Suprapubic skin (tissue), 4 donors: Measurements from ENCODE around the gene AFAP1L2. TPM values are rescaled to one million over a fixed set of nuclear protein-coding genes. Genes with fewer than 3 reads are reported as not detected.

Source experiments
- DNase-seq, 2 donors: peaks; one replicate each; pipeline ENCODE4 v3.0.0-alpha.2; 2019; ENCODE audit warnings: low spot score in 2 of 2
- H3K27ac ChIP-seq: fragments of 200-600 bp; sonication (generic); one replicate; pipeline ENCODE4 v1.5.1; 2019
- H3K27me3 ChIP-seq: fragments of 200-600 bp; sonication (generic); one replicate; pipeline ENCODE4 v1.5.1; 2019
- H3K36me3 ChIP-seq: fragments of 200-600 bp; sonication (generic); one replicate; pipeline ENCODE4 v1.5.1; 2019
- H3K4me1 ChIP-seq: fragments of 200-600 bp; sonication (generic); one replicate; pipeline ENCODE4 v1.5.1; 2019
- H3K4me3 ChIP-seq: fragments of 200-600 bp; sonication (generic); one replicate; pipeline ENCODE4 v1.5.1; 2019; ENCODE audit warnings: mild to moderate bottlenecking
- H3K9me3 ChIP-seq: fragments of 200-600 bp; sonication (generic); one replicate; pipeline ENCODE4 v1.5.1; 2019
- CTCF ChIP-seq, 2 donors: fragments of 200-600 bp in 1 of 2; fragments of 450-650 bp in 1 of 2; sonication (generic) in 1 of 2; IDR thresholded peaks; one replicate each; pipeline ENCODE4 v1.5.1; 2016 to 2019; ENCODE audit warnings: antibody characterized with exemption in 2 of 2, mild to moderate bottlenecking in 1 of 2, moderate library complexity in 1 of 2
- EP300 ChIP-seq: sonication (generic); formaldehyde crosslinking; IDR thresholded peaks from one replicate; pipeline ENCODE4 v1.6.1; 2017; ENCODE audit warnings: antibody characterized with exemption
- POLR2A ChIP-seq, 2 donors: fragments of 450-650 bp; IDR thresholded peaks; one replicate each; pipeline ENCODE4 v1.6.1; 2017; ENCODE audit warnings: antibody characterized with exemption in 2 of 2, mild to moderate bottlenecking in 2 of 2, moderate library complexity in 2 of 2
- POLR2AphosphoS5 ChIP-seq, 3 donors: sonication (generic); formaldehyde crosslinking; IDR thresholded peaks; one replicate each; pipeline ENCODE4 v1.6.1; 2017; ENCODE audit warnings: antibody characterized with exemption in 3 of 3
- WGBS: methylation state at CpG from one replicate; pipeline ENCODE4 v1.1.5; 2018; 5-methylcytosine and 5-hydroxymethylcytosine counted together
- total RNA-seq, 4 donors: library from RNA; depleted of rRNA; stranded (reverse); fragments of >200 nt; gene quantifications; one replicate each; pipeline ENCODE4 v1.1.0, GENCODE V29; 2016

AFAP1L2 gene
- total RNA-seq, 4 donors from 2014 or later = 10.8 to 32.0 (median 15.7) TPM

GRCh38 chr10:114386452-114386851, 17.9 kb downstream of the AFAP1L2 start:
- no peaks in the 10 kb centered on the region for H3K27me3 ChIP-seq
- 75% methylated on average over 5 of the region's 6 CpGs for WGBS
- H3K36me3 ChIP-seq = no peaks in the 10 kb centered on the region
- H3K4me3 ChIP-seq = no peak overlapping the region
- TF ChIP-seq EP300 (no peak), POLR2AphosphoS5 (IDR thresholded peaks at IDR 0.05) (no peak), CTCF (IDR thresholded peaks at IDR 0.05) (no peak), POLR2A (IDR thresholded peaks at IDR 0.05) (no peak)
- no peaks in the 10 kb centered on the region for H3K9me3 ChIP-seq
- no peak for DNase-seq
- H3K4me1 ChIP-seq = peaks cover 9% of the 10 kb centered on the region
- H3K27ac ChIP-seq = no peak overlapping the region

GRCh38 chr10:114385557-114385956, 18.7 kb downstream of the AFAP1L2 start:
- TF ChIP-seq EP300 = no peak
- no peaks in the 10 kb centered on the region for H3K27me3 ChIP-seq
- 65% methylated on average over 3 of the region's 3 CpGs for WGBS
- no peak overlapping the region for H3K4me3 ChIP-seq
- H3K36me3 ChIP-seq = no peaks in the 10 kb centered on the region
- H3K4me1 ChIP-seq = peaks cover 9% of the 10 kb centered on the region
- no peak overlapping the region for H3K27ac ChIP-seq
- no peak for DNase-seq
- no peaks in the 10 kb centered on the region for H3K9me3 ChIP-seq

DNA sequence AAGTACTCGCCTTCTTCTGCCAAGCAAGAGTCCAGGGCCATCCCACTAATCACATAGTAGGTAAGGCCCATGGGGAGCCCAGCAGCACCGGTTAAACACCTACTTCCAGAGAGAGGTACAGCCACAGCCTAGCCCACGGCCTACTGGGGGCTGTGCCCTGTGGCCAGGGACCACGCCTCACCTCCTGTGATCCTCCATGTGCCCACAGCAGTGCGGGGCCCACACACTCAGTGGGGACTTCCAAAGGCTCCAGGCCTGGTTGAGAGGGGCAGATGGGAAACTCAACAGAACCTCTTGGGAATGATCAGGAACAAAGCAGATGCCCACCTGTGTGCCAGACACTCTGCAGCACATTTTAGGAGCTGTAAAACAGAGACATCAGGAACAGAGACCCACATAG, 19.7 kb downstream of the AFAP1L2 start:
- Histone ChIP-seq H3K4me1 (peaks cover 16% of the 10 kb centered on the region), H3K27me3 (no peaks in the 10 kb centered on the region), H3K9me3 (no peaks in the 10 kb centered on the region), H3K36me3 (no peaks in the 10 kb centered on the region), H3K4me3 (no peak overlapping the region), H3K27ac (no peak overlapping the region)
- 63% methylated on average over 5 of the region's 5 CpGs for WGBS
- TF ChIP-seq CTCF (IDR thresholded peaks at IDR 0.05) (no peak), POLR2A (IDR thresholded peaks at IDR 0.05) (no peak), POLR2AphosphoS5 (IDR thresholded peaks at IDR 0.05) (no peak), EP300 (no peak)
- no peak for DNase-seq

DNA sequence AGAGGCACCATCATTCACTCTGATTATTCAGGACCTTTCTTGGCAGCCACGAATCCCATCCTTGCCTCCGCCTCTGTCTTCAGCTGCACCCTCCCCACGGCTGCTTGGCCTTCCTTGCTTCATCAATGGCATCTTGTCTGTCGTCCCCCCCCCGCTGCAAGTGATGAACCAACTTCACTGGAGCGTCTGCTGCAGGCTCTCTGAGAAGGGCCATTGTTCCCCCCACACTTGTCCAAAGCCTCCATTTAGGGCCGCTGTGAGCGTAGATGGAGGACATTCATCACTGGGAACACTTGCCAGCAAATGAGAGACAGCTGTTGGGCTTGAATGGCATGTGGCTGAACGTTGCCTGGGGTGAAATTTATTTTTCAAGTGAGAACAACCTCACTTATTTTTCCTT, 20.1 kb downstream of the AFAP1L2 start:
- Histone ChIP-seq H3K4me1 (peaks cover 16% of the 10 kb centered on the region), H3K27me3 (no peaks in the 10 kb centered on the region), H3K27ac (no peak overlapping the region), H3K4me3 (no peak overlapping the region), H3K36me3 (no peaks in the 10 kb centered on the region), H3K9me3 (no peaks in the 10 kb centered on the region)
- DNase-seq = no peak
- WGBS = 61% methylated on average over 9 of the region's 9 CpGs
- TF ChIP-seq POLR2AphosphoS5 (IDR thresholded peaks at IDR 0.05) = no peak
- no peak for TF ChIP-seq POLR2A (IDR thresholded peaks at IDR 0.05)
- TF ChIP-seq CTCF (IDR thresholded peaks at IDR 0.05) = no peak
- no peak for TF ChIP-seq EP300

DNA sequence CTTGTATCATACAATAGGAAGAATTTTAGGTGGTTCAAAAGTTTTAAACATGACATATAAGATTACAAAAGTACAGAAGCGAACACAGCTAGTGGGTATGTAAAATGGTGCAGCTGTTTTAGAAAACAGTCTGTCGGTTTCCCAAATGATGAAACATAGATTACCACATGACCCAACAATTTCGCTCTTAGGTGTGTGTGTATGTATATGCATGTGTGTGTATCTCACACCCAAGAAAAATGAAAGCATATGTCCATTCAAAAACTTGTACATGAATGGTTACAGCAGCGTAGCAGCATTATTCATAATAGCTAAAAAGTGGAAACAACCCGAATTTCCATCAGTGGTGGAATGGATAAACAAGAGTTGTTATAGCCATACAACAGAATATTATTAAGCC, 23.5 kb downstream of the AFAP1L2 start:
- no peak for DNase-seq
- no peaks in the 10 kb centered on the region for H3K9me3 ChIP-seq
- TF ChIP-seq POLR2A (IDR thresholded peaks at IDR 0.05) (no peak), EP300 (no peak), CTCF (IDR thresholded peaks at IDR 0.05) (no peak), POLR2AphosphoS5 (IDR thresholded peaks at IDR 0.05) (no peak)
- H3K4me1 ChIP-seq = peaks cover 14% of the 10 kb centered on the region
- no peak overlapping the region for H3K27ac ChIP-seq
- H3K36me3 ChIP-seq = no peaks in the 10 kb centered on the region
- no peak overlapping the region for H3K4me3 ChIP-seq
- no peaks in the 10 kb centered on the region for H3K27me3 ChIP-seq
- 96% methylated on average over 5 of the region's 5 CpGs for WGBS

DNA sequence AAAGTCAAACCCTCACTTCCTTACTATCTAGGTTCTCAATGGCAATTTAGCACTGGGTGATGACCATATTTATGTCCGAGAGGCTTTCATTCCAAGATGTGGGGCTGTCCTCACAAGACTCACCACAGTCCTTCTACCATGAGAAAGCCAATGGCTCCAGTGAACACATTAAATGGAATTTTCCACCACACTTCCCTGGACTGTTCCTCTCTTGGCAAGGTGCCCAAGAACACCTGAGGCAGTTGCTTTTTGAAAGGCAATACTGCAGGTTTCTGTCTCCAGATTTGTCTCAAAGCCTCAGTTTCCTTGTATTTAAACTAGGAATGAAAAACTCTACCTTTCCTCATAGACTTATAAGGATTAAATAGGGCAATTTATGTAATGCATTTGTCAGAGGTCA, 24.2 kb downstream of the AFAP1L2 start:
- DNase-seq = no peak
- no peak for TF ChIP-seq CTCF (IDR thresholded peaks at IDR 0.05)
- no peak for TF ChIP-seq EP300
- TF ChIP-seq POLR2AphosphoS5 (IDR thresholded peaks at IDR 0.05) = no peak
- no peak for TF ChIP-seq POLR2A (IDR thresholded peaks at IDR 0.05)
- no peaks in the 10 kb centered on the region for H3K27me3 ChIP-seq
- H3K4me1 ChIP-seq = peaks cover 12% of the 10 kb centered on the region
- WGBS = 88% methylated on average over 1 of the region's 1 CpG
- no peaks in the 10 kb centered on the region for H3K9me3 ChIP-seq
- no peak overlapping the region for H3K4me3 ChIP-seq
- H3K36me3 ChIP-seq = no peaks in the 10 kb centered on the region
- H3K27ac ChIP-seq = no peak overlapping the region
